Ramos (cell line): Measurements from ENCODE around the gene MACROD2.

Experiments
- in situ Hi-C: fragments of 300-500 bp; cut with MboI; formaldehyde crosslinking; loops from one replicate; pipeline ENCODE4 v1.14.3; 2022; ENCODE audit warnings: low sequenced_read_pairs; ENCODE audit not compliant: unreplicated experiment

MACROD2 gene

GRCh38 chr20:14383335-14383734 is 388.0 kb downstream of the MACROD2 start:
- in situ Hi-C loops = no loop called here

- in situ Hi-C loops = no loop called here
Observed at GRCh38 chr20:14384416-14385175, 389.3 kb downstream of the MACROD2 start.

DNA sequence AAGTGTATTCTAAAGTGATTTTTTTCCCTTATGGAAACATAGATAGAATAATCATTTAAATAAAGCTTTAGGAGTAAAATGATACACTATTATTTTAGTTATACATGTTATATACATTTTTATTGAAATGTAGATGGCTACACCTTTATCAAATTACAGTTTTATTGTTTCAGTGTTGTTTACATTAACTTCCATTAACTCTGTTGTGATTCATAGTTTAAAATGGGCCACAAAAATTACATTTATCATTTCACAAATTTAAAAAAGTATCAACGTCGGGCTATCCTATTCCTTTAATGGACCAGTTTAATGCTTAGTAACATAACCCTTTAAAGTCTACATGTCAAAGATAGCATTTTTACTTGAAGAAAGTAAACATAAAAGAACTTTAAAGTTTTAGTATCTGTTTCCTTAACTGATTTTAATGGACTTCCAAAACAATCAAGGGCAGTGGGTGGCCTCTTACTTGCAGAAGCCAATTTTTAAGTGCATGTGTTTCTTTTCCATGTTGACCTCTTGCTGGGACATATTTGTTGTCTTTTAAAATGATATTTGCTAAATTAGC is 389.9 kb downstream of the MACROD2 start:
- in situ Hi-C loops = no loop called here

DNA sequence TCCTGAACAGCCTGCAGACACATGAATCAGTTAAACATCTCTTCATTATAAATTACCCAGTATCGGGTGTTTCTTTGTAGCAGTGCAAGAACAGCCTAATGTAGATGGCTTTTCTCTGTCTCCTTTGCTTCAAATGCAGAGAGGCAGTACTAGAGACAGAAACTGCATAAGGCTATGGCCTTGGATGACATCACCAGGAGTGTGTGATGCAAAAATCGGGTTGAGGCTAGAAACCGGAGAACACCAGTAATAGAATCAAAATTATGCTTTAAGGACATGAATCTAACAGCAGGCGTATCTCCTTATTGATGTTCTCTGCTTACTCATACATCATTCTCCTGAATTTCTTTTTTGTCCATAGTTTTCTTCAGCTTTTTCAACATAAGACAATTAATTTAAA is 391.4 kb downstream of the MACROD2 start:
- in situ Hi-C loops = no loop called here

DNA sequence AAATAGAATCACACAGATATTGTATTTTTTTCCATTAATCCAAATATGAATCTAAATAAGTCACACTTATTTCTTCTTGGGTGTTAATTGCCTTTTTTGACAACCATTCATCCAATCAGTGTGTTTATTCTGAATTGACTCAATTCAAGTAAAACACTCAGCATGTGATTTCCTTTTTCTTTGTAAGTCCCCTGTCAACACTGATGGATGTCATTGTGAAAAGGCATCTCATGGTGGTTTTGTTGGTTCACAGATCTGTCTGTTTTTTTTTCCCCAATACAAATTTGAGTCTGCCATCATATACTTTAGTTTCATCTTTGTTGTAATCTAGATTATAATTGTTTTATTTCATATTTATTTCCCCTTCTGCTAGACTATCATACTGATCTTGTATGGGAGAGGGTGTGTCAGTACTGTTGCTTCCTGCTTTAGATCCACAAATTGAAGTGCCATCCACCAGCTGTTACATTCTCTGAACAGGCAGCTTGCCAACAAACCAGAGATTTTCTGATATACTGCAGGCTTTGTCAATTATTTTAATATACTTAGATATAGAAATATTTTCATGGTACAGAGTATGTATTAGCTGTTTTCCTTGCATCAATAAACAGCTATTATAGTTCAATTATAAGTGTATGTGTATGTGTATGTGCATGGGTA is 406.3 kb downstream of the MACROD2 start:
- in situ Hi-C loops = no loop called here

DNA sequence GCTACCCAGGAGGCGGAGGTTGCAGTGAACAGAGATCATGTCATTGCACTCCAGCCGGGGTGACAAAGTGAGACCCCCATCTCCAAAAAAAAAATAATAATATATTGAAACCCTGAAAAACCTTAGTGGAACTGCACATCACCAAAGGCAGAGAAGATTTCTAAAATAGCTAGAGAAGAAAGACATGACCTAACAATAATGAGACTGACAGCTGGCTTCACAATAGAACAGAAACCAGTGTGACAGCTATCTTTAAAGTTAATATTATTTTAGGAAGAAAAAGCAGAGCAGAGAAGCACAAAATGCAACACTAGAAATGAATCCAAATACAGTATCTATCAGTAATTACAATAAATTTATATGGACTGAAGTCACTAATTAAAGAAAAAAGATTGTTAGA is 409.2 kb downstream of the MACROD2 start:
- in situ Hi-C loops = no loop called here

- in situ Hi-C loops = no loop called here
Observed at GRCh38 chr20:14406495-14406894, 411.2 kb downstream of the MACROD2 start.

GRCh38 chr20:14407336-14407735 is 412.0 kb downstream of the MACROD2 start:
- in situ Hi-C loops = no loop called here

DNA sequence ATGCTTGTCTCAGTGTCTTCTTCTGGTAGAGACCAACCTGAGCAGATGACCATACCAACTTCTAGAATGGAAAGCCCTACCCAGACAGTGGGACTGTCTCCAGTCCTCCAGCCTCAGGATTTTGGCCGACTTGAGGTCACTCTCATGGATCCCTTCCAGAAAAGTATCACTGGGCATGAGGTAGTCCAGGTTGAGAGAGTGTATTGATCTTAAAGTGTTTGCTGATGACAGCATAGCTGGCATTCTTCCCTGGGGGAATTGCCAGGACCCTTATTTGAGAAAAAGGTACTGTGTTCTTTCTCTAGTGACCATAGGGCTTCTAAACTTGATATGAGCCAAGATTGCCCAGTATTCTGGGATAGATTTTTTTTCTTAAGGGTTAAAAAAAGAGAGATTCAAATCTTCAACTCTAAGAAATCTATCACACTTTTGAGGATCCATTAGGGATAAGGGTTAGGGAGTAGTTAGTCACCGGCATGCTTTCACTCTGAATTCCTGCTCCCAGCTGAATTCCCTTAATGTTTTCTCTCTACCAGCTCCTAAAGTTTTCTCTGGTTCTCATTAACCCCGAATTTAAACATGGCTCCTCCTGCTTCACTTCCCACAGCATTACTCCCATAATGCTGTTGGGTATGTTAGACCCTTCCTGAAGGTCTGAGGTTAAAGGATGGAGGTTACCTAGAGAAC is 415.7 kb downstream of the MACROD2 start:
- in situ Hi-C loops = no loop called here

- in situ Hi-C loops = no loop called here
Observed at GRCh38 chr20:14412065-14412681, 416.9 kb downstream of the MACROD2 start.

GRCh38 chr20:14413835-14414234 is 418.5 kb downstream of the MACROD2 start:
- in situ Hi-C loops = no loop called here

- in situ Hi-C loops = no loop called here
Observed at GRCh38 chr20:14414560-14414959, 419.2 kb downstream of the MACROD2 start.

DNA sequence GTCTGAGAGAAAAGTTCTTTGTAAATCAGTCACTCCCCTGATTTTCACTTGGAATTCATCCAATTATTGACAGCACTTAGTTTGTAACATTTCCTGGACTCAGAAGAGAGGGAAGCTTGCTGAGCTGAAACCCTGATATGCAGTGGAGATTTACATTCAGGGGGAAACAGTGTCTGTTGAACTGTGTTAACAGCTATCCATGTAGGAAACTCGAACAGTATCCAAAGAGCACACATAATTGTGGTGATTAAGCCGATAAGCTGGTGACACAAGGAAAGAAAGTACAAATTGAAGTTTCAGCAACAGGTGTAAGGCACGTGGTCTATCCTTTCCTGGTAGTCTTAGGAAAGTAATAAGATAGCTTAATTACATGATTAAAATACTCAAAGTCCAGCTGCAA is 420.2 kb downstream of the MACROD2 start:
- in situ Hi-C loops = no loop called here

DNA sequence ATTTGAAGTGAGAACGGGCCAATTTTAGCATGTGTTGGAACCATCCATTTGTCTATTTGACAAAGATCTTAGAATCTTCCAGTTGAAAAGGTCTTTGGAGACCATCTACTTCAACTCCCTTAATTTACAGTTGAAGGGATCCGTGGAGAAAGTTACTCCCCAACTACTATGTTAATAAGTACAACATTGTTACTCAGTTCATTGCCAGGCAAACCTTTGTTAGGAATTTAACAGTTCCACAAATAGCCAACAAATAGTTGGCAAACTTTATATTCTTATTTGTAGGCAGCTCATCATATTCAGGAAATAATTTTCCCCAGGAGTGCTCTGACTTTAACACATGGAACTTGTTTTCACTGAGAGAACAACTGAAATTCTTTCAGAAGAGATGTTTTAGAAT is 423.1 kb downstream of the MACROD2 start:
- in situ Hi-C loops = no loop called here

DNA sequence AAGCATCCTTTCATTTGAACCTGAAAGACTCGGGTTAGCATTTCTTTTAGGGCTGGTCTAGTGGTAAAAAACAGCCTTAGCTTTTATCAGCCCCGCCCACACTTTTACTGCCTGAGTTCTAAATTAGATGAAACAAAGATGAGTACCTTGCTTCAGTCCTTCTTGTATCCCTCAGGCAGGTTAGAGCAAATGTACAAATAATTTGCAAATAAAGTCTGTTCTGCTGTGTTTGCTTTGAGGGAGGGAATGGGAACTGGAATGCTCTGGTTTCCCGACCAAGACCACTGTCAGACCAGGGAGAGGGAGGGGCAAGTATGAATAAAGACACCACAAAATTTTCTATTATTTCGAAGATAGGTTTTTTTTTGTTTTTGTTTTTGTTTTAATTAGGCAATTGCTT is 427.6 kb downstream of the MACROD2 start:
- in situ Hi-C loops = no loop called here

GRCh38 chr20:14431568-14431967 is 436.3 kb downstream of the MACROD2 start:
- in situ Hi-C loops = no loop called here

- in situ Hi-C loops = no loop called here
Observed at GRCh38 chr20:14432085-14432484, 436.8 kb downstream of the MACROD2 start.

GRCh38 chr20:14432597-14432996 is 437.3 kb downstream of the MACROD2 start:
- in situ Hi-C loops = no loop called here

GRCh38 chr20:14434384-14435136 is 439.2 kb downstream of the MACROD2 start:
- in situ Hi-C loops = no loop called here

- in situ Hi-C loops = no loop called here
Observed at GRCh38 chr20:14441201-14441600, 445.9 kb downstream of the MACROD2 start.
